Parathyroid adenoma (tissue), 2 donors: ENCODE data around the gene FAM219B.
A peak's percentile ranks its signal among the peaks of the same experiment; 100 is the strongest.

ENCODE experiments used
- H2AFZ ChIP-seq: fragments of 300-600 bp; sonication (generic); one replicate; pipeline ENCODE4 v1.7.0; 2017; ENCODE audit warnings: antibody characterized with exemption, mild to moderate bottlenecking
- H3K27ac ChIP-seq: fragments of 300-600 bp; sonication (generic); one replicate; pipeline ENCODE4 v1.7.0; 2017
- H3K27me3 ChIP-seq: fragments of 300-600 bp; sonication (generic); one replicate; pipeline ENCODE4 v1.7.0; 2017; ENCODE audit warnings: low read length; ENCODE audit not compliant: control insufficient read depth, insufficient read depth
- H3K36me3 ChIP-seq: fragments of 300-600 bp; sonication (generic); one replicate; pipeline ENCODE4 v1.7.0; 2017; ENCODE audit warnings: low read length; ENCODE audit not compliant: control insufficient read depth, insufficient read depth
- H3K4me1 ChIP-seq: fragments of 300-600 bp; sonication (generic); one replicate; pipeline ENCODE4 v1.7.0; 2017; ENCODE audit warnings: control low read depth
- H3K4me2 ChIP-seq: fragments of 300-600 bp; sonication (generic); one replicate; pipeline ENCODE4 v1.7.0; 2017; ENCODE audit warnings: low read length
- H3K4me3 ChIP-seq: fragments of 300-600 bp; sonication (generic); one replicate; pipeline ENCODE4 v1.7.0; 2017; ENCODE audit warnings: low read depth, low read length
- H3K79me2 ChIP-seq: fragments of 300-600 bp; sonication (generic); one replicate; pipeline ENCODE4 v1.7.0; 2017; ENCODE audit warnings: control low read depth
- H3K9ac ChIP-seq: fragments of 300-600 bp; sonication (generic); one replicate; pipeline ENCODE4 v1.7.0; 2017; ENCODE audit warnings: mild to moderate bottlenecking
- H3K9me3 ChIP-seq: fragments of 300-600 bp; sonication (generic); one replicate; pipeline ENCODE4 v1.7.0; 2017; ENCODE audit warnings: low read length; ENCODE audit not compliant: control insufficient read depth
- CTCF ChIP-seq: fragments of 300-600 bp; sonication (generic); IDR thresholded peaks from one replicate; pipeline ENCODE4 v1.7.0; 2017; ENCODE audit warnings: antibody characterized with exemption, mild to moderate bottlenecking
- donor health status: primary hyperparathyroidism.

FAM219B gene

GRCh38 chr15:74882528-74882927 is 24.1 kb downstream of the FAM219B start:
- Histone ChIP-seq H3K9me3 (no peaks in the 10 kb centered on the region), H3K4me2 (no peak overlapping the region), H3K36me3 (no peaks in the 10 kb centered on the region), H3K4me3 (no peak overlapping the region), H3K27me3 (no peaks in the 10 kb centered on the region), H3K4me1 (no peaks in the 10 kb centered on the region), H3K9ac (no peak overlapping the region), H3K27ac (no peak overlapping the region), H2AFZ (no peak overlapping the region), H3K79me2 (no peaks in the 10 kb centered on the region)
- TF ChIP-seq CTCF = no peak

DNA sequence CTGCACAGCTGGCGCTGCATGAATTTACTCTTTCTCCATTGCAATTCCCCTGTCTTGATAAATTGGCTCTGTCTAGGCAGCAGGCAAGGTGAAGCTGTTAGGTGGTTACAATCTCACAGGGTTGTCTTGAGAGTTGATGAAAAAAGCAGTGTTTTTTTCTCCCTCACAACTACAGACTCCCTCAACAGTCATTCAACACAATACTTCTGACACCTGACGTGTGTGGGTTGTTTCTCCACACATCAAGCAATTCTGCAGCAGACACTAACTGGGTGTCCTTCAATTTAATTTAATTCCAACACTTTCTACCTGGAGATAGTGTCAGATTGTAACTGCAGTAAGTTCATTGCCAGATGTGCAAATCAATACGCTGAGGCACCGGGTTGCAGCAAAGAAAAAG is 28.4 kb downstream of the FAM219B start:
- Histone ChIP-seq H3K9me3 (no peaks in the 10 kb centered on the region), H3K9ac (no peak overlapping the region), H3K4me2 (no peak overlapping the region), H3K79me2 (no peaks in the 10 kb centered on the region), H3K27ac (no peak overlapping the region), H2AFZ (no peak overlapping the region), H3K4me1 (no peaks in the 10 kb centered on the region), H3K27me3 (no peaks in the 10 kb centered on the region), H3K4me3 (no peak overlapping the region), H3K36me3 (no peaks in the 10 kb centered on the region)
- TF ChIP-seq CTCF = no peak

- Histone ChIP-seq H3K27me3 (no peaks in the 10 kb centered on the region), H3K4me2 (peak overlapping the region; percentile 85), H3K4me1 (peaks cover 18% of the 10 kb centered on the region), H3K9me3 (no peaks in the 10 kb centered on the region), H3K27ac (peak overlapping the region; percentile 49), H3K79me2 (peaks cover 7% of the 10 kb centered on the region), H3K4me3 (peak overlapping the region; percentile 90), H3K36me3 (no peaks in the 10 kb centered on the region), H2AFZ (peak overlapping the region; percentile 91), H3K9ac (no peak overlapping the region)
- no peak for TF ChIP-seq CTCF
These were observed 32.8 kb downstream of the FAM219B start for GRCh38 chr15:74873756-74874424.

DNA sequence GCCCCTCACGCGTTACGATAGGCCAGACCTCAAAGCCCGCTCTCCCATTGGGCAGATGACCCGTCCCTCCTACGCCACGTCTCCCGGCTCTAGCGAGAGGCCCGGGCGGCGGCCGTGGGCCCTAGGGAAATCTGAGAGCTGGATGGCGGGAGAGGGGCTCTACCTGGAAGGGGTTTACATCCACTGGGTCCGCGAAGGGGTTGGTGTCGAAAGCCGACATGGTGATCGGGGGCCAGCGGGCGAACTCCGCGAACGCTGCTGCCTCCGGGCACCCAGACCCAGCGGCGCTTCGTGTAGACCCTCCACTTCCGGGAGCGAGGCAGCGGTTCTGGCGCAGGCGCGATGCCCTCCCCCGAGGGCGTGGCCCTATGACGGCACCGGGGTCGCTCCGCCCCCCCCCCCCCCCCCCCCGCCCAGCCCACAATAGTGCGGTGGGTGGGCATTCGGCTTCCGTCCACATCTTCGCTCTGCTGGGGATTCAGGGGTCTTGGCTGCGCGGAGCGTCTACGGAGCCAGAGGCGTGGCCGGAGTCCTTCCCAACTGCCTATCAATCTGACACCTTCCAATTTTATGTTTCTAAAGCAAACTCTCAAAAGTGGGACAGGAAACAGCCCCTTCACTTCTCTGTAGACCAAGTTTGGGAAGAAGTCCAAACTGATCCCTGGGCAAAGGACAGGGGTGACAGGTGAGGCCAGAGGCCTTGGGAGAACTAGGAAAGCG is 33.5 kb downstream of the FAM219B start, which contains the start of gene SCAMP2:
Gene SCAMP2, minus strand, starts transcription at position 330 of the 720 bp plus-strand sequence. Its CDS starts 110 bp downstream, at position 220.
- Histone ChIP-seq H3K4me3 (peak within 1 kb of the TSS; percentile 90), H3K4me1 (peaks cover 23% of the 10 kb centered on the region), H3K79me2 (peaks cover 10% of the 10 kb centered on the region), H3K27me3 (no peaks in the 10 kb centered on the region), H3K36me3 (no peaks in the 10 kb centered on the region), H3K4me2 (peak within 1 kb of the TSS; percentile 86), H3K9me3 (no peaks in the 10 kb centered on the region), H2AFZ (peak within 1 kb of the TSS; percentile 91), H3K9ac (peak within 1 kb of the TSS; percentile 46), H3K27ac (peak within 1 kb of the TSS; percentile 80)
- no peak for TF ChIP-seq CTCF
